Loucy (cell line): Measurements from ENCODE around the gene TMEM132D.

ENCODE experiments used
- H2AFZ ChIP-seq: fragments of 200-600 bp; sonication (generic); 2 replicates; pipeline ENCODE4 v1.6.0; 2016; ENCODE audit warnings: antibody characterized with exemption, mild to moderate bottlenecking, low read length, moderate library complexity
- H3F3A ChIP-seq: fragments of 200-600 bp; 2 replicates; pipeline ENCODE4 v1.6.0; 2016; ENCODE audit warnings: antibody characterized with exemption, low read depth, mild to moderate bottlenecking
- H3K27me3 ChIP-seq: fragments of 200-600 bp; sonication (generic); 2 replicates; pipeline ENCODE4 v1.6.1; 2014; ENCODE audit warnings: low read length, mild to moderate bottlenecking; ENCODE audit not compliant: insufficient read depth, poor library complexity, severe bottlenecking
- H3K36me3 ChIP-seq: fragments of 200-600 bp; sonication (generic); 2 replicates; pipeline ENCODE4 v1.6.1; 2016; ENCODE audit warnings: low read length; ENCODE audit not compliant: insufficient read depth
- H3K4me1 ChIP-seq: fragments of 200-600 bp; sonication (generic); 2 replicates; pipeline ENCODE4 v1.5.1; 2014; ENCODE audit warnings: low read length, mild to moderate bottlenecking; ENCODE audit not compliant: insufficient read depth, poor library complexity, severe bottlenecking
- H3K4me2 ChIP-seq: fragments of 200-600 bp; sonication (generic); 2 replicates; pipeline ENCODE4 v1.6.0; 2014; ENCODE audit warnings: antibody characterized with exemption, low read length, low read depth, mild to moderate bottlenecking; ENCODE audit not compliant: poor library complexity, severe bottlenecking
- H3K4me3 ChIP-seq: fragments of 200-600 bp; sonication (generic); 2 replicates; pipeline ENCODE4 v1.5.1; 2014; ENCODE audit warnings: low read length, mild to moderate bottlenecking, mixed read lengths; ENCODE audit not compliant: poor library complexity, severe bottlenecking
- H3K79me2 ChIP-seq: fragments of 200-600 bp; sonication (generic); 2 replicates; pipeline ENCODE4 v1.6.1; 2014; ENCODE audit warnings: low read length; ENCODE audit not compliant: insufficient read depth
- H3K9ac ChIP-seq: fragments of 200-600 bp; sonication (generic); 2 replicates; pipeline ENCODE4 v1.6.0; 2014; ENCODE audit warnings: mild to moderate bottlenecking, low read depth, low read length, moderate library complexity; ENCODE audit not compliant: poor library complexity, severe bottlenecking
- H3K9me2 ChIP-seq: fragments of 200-600 bp; sonication (generic); replicated peaks from 2 replicates; pipeline ENCODE4 v1.6.1; 2016; ENCODE audit warnings: low read depth, low read length, mixed read lengths
- H3K9me3 ChIP-seq: fragments of 200-600 bp; sonication (generic); 2 replicates; pipeline ENCODE4 v1.6.1; 2014; ENCODE audit warnings: mild to moderate bottlenecking, antibody characterized with exemption, low read length, low read depth; ENCODE audit not compliant: insufficient read depth
- H4K20me1 ChIP-seq: fragments of 200-600 bp; sonication (generic); 2 replicates; pipeline ENCODE4 v1.6.0; 2014; ENCODE audit warnings: antibody characterized with exemption, low read length, mild to moderate bottlenecking; ENCODE audit not compliant: insufficient read depth, poor library complexity, severe bottlenecking
- CTCF ChIP-seq: fragments of 200-600 bp; sonication (generic); conservative IDR thresholded peaks from 2 replicates; pipeline ENCODE4 v1.5.1; 2014; ENCODE audit warnings: mild to moderate bottlenecking, antibody characterized with exemption, low read length
- EZH2phosphoT487 ChIP-seq: fragments of 200-600 bp; IDR thresholded peaks from 2 replicates; pipeline ENCODE4 v1.6.1; 2018; ENCODE audit warnings: antibody characterized with exemption, mild to moderate bottlenecking, moderate library complexity, borderline replicate concordance

TMEM132D gene

GRCh38 chr12:129241852-129242251 is 662.0 kb downstream of the TMEM132D start:
- H3K9me3 ChIP-seq = no peaks in the 10 kb centered on the region; the same call in 1 of the 2 replicates
- H3K27me3 ChIP-seq = no peaks in the 10 kb centered on the region
- no peak overlapping the region for H3K4me2 ChIP-seq
- no peaks in the 10 kb centered on the region for H3K4me1 ChIP-seq
- H3K9me2 ChIP-seq = no peaks in the 10 kb centered on the region
- H3K36me3 ChIP-seq = no peaks in the 10 kb centered on the region
- H3K9ac ChIP-seq = no peak overlapping the region
- H3K4me3 ChIP-seq = no peak overlapping the region
- no peak for TF ChIP-seq EZH2phosphoT487
- TF ChIP-seq CTCF = no peak
- H3F3A ChIP-seq = no peaks in the 10 kb centered on the region
- H2AFZ ChIP-seq = no peak overlapping the region
- no peaks in the 10 kb centered on the region for H4K20me1 ChIP-seq
- H3K79me2 ChIP-seq = no peaks in the 10 kb centered on the region

- Histone ChIP-seq H3K4me1 (no peaks in the 10 kb centered on the region), H3K27me3 (no peaks in the 10 kb centered on the region)
Observed at GRCh38 chr12:129237881-129238280, 665.9 kb downstream of the TMEM132D start.

GRCh38 chr12:129234209-129234608 is 669.6 kb downstream of the TMEM132D start:
- no peaks in the 10 kb centered on the region; the same call in 1 of the 2 replicates for H3K9me3 ChIP-seq
- TF ChIP-seq EZH2phosphoT487 = no peak
- TF ChIP-seq CTCF = no peak
- H3K4me1 ChIP-seq = no peaks in the 10 kb centered on the region
- no peak overlapping the region for H3K9ac ChIP-seq
- H3K4me3 ChIP-seq = no peak overlapping the region
- no peak overlapping the region for H2AFZ ChIP-seq
- H3F3A ChIP-seq = no peaks in the 10 kb centered on the region
- H3K36me3 ChIP-seq = no peaks in the 10 kb centered on the region
- no peaks in the 10 kb centered on the region for H3K9me2 ChIP-seq
- H3K4me2 ChIP-seq = no peak overlapping the region
- no peaks in the 10 kb centered on the region for H3K27me3 ChIP-seq
- no peaks in the 10 kb centered on the region for H3K79me2 ChIP-seq
- no peaks in the 10 kb centered on the region for H4K20me1 ChIP-seq

More at GRCh38 chr12:129237881-129238280, 665.9 kb downstream of the TMEM132D start:
- H3K9ac ChIP-seq = no peak overlapping the region
- H3K36me3 ChIP-seq = no peaks in the 10 kb centered on the region
- TF ChIP-seq CTCF (no peak), EZH2phosphoT487 (no peak)
- no peaks in the 10 kb centered on the region for H3F3A ChIP-seq
- H3K9me3 ChIP-seq = no peaks in the 10 kb centered on the region
- H4K20me1 ChIP-seq = no peaks in the 10 kb centered on the region
- H2AFZ ChIP-seq = no peak overlapping the region
- no peak overlapping the region for H3K4me2 ChIP-seq
- no peak overlapping the region for H3K4me3 ChIP-seq
- H3K9me2 ChIP-seq = no peaks in the 10 kb centered on the region
- H3K79me2 ChIP-seq = no peaks in the 10 kb centered on the region
